Measurements from ENCODE around the gene SLPI. TPM values are rescaled to one million over a fixed set of nuclear protein-coding genes. Genes with fewer than 3 reads are reported as not detected.
A peak's percentile ranks its signal among the peaks of the same experiment; 100 is the strongest.

The SLPI gene
- total RNA-seq, 4 donors from 2014 or later: 250 to 1,637 (median 1,024) TPM

DNA sequence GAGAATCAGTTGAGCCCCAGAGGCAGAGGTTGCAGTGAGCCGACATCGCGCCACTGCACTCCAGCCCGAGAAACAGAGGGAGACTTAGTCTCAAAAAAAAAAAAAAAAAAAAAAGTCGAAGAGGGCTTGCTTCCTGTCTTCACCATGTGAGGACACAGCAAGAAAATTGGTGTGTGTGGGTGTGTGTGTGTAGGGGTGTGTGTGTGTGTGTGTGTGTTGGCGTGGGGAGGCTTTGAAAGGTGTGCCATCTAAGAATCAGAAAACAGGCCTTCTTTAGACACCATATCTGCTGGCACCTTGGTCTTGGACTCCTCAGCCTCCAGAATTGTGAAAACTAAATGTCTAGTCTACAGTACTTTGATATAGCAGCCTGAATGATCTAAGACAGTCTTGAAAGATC is 45.4 kb upstream of the SLPI start:
- H3K9me3 ChIP-seq: no peaks in the 10 kb centered on the region
- H3K4me1 ChIP-seq: no peaks in the 10 kb centered on the region
- H3K27me3 ChIP-seq: peaks cover 0 to 72% (median 0%) of the 10 kb centered on the region in 4 donors
- intact Hi-C loops (cut with DNase I): loop anchor here (10.0 kb wide), 1 partner anchor 165 kb away; no protein-coding TSS in a partner anchor
- no peak overlapping the region for H3K27ac ChIP-seq
- WGBS, 2 donors: 81 to 95% methylated on average over 4 to 6 of the region's 6 CpGs
- H3K36me3 ChIP-seq: no peaks in the 10 kb centered on the region
- no peak for DNase-seq
- TF ChIP-seq POLR2A (IDR thresholded peaks at IDR 0.05) (no peak), CTCF (IDR thresholded peaks at IDR 0.05) (no peak)
- no peak overlapping the region for H3K4me3 ChIP-seq

GRCh38 chr20:45297786-45298497 is 43.6 kb upstream of the SLPI start:
- no peak for DNase-seq
- intact Hi-C loops (cut with DNase I): loop anchor here (10.0 kb wide), 1 partner anchor 163 kb away; no protein-coding TSS in a partner anchor
- no peak overlapping the region for H3K27ac ChIP-seq

GRCh38 chr20:45294659-45295058 is 40.3 kb upstream of the SLPI start:
- intact Hi-C loops (cut with DNase I): loop anchor here (10.0 kb wide), 1 partner anchor 160 kb away; no protein-coding TSS in a partner anchor
- Histone ChIP-seq H3K9me3 (no peaks in the 10 kb centered on the region), H3K27me3 (peaks cover 0 to 70% (median 0%) of the 10 kb centered on the region in 4 donors), H3K4me3 (no peak overlapping the region), H3K36me3 (no peaks in the 10 kb centered on the region), H3K4me1 (peaks cover 5 to 23% (median 6%) of the 10 kb centered on the region in 3 donors), H3K27ac (no peak overlapping the region)
- 89 to 100% methylated on average over 1 of the region's 1 CpG for WGBS, 2 donors
- DNase-seq: no peak
- no peak for TF ChIP-seq POLR2A (IDR thresholded peaks at IDR 0.05)
- no peak for TF ChIP-seq CTCF (IDR thresholded peaks at IDR 0.05)

More at GRCh38 chr20:45297786-45298497, 43.6 kb upstream of the SLPI start:
- peaks cover 0 to 72% (median 0%) of the 10 kb centered on the region in 4 donors for H3K27me3 ChIP-seq
- H3K4me1 ChIP-seq: peaks cover 4 to 13% (median 6%) of the 10 kb centered on the region in 3 donors
- no peak overlapping the region for H3K4me3 ChIP-seq
- H3K9me3 ChIP-seq: no peaks in the 10 kb centered on the region
- no peaks in the 10 kb centered on the region for H3K36me3 ChIP-seq
- no peak for TF ChIP-seq POLR2A (IDR thresholded peaks at IDR 0.05)
- TF ChIP-seq CTCF (IDR thresholded peaks at IDR 0.05): no peak
- 90 to 94% methylated on average over 23 to 35 of the region's 52 CpGs for WGBS, 2 donors

DNA sequence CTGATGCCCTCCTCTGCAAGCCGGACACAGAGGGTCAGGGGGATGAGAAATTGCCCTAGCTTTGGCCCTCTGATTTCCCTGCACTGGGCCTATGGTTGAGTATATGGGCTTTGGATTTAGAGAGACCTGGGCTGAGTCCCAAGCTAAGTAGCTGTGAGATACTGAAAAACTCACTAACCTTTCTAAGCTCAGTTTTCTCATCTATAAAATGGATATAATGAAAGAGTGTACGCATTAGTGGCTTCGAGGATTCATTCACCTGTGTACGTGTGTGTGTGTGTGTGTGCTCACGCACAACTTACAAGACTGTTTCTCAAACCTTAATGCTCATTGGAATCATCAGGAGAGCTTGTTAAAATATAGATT is 39.6 kb upstream of the SLPI start:
- Histone ChIP-seq H3K4me3 (peak overlapping the region; percentile 43 to 74 (median 52)), H3K27ac (peak overlapping the region in 1 of 4 donors; percentile 69), H3K4me1 (peaks cover 5 to 23% (median 6%) of the 10 kb centered on the region in 3 donors), H3K36me3 (no peaks in the 10 kb centered on the region), H3K27me3 (peaks cover 0 to 70% (median 0%) of the 10 kb centered on the region in 4 donors), H3K9me3 (no peaks in the 10 kb centered on the region)
- WGBS, 2 donors: 26 to 47% methylated on average over 4 of the region's 5 CpGs
- intact Hi-C loops (cut with DNase I): loop anchor here (10.0 kb wide), 1 partner anchor 159 kb away; no protein-coding TSS in a partner anchor
- TF ChIP-seq POLR2A (IDR thresholded peaks at IDR 0.05) (no peak), CTCF (IDR thresholded peaks at IDR 0.05) (no peak)
- no peak for DNase-seq

All from esophagus squamous epithelium (tissue), 5 donors.